Stomach (tissue), 4 donors: Measurements from ENCODE around the gene SLC25A41.

ENCODE experiments used
- CTCF ChIP-seq, 7 experiments: fragments of 450-650 bp in 4 of 7; fragments of 200-600 bp in 3 of 7; sonication (generic) in 3 of 7; IDR thresholded peaks; one replicate each; pipeline ENCODE4 v1.5.1; 2016 to 2019; ENCODE audit warnings: antibody characterized with exemption in 7 of 7, control low read depth in 2 of 7, mild to moderate bottlenecking in 1 of 7
- EP300 ChIP-seq: sonication (generic); formaldehyde crosslinking; IDR thresholded peaks from one replicate; pipeline ENCODE4 v1.6.1; 2017; ENCODE audit warnings: antibody characterized with exemption
- POLR2A ChIP-seq, 4 donors: fragments of 450-650 bp; IDR thresholded peaks; one replicate each; pipeline ENCODE4 v1.6.1; 2016; ENCODE audit warnings: antibody characterized with exemption in 4 of 4, control low read depth in 2 of 4, mild to moderate bottlenecking in 1 of 4, moderate library complexity in 1 of 4
- POLR2AphosphoS5 ChIP-seq, 3 donors: sonication (generic); formaldehyde crosslinking; IDR thresholded peaks; one replicate each; pipeline ENCODE4 v1.6.1; 2016; ENCODE audit warnings: antibody characterized with exemption in 3 of 3

DNA sequence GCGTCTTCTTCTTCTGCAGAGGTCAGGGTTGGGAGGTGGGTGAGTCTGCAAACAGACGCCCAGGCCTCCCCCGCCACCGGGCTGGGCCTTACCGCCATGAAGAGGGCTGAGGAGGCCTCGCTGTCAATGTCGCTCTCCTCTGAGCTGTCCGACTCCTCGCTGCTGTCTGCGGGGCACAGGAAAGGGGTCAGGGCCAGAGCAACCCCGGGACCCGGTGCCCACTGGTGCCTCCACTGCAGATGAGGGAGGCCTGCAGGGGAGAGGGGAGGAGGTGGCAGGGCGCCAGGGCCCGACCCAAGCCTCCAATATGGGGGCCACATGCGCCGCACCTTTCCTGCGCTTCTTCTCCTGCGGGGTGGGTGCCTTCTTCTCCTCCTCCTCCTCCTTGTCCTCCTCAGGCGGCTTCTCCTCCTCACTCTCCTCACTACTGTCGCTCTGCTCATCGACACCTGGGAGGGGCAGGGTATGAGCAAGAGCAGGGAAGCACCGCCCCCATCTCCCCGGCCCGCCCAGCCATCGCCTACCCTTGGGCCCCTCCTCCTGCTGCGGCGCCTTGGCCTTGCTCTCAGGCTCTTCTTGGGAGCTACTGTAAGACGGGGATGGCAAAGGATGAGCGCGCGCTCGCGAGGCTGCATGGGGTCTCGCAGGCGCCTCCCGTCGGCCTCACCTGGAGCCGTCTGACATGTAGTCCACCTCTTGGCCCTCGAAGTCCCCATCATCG, 52.4 kb downstream of the SLC25A41 start:
- no peak for TF ChIP-seq CTCF (IDR thresholded peaks at IDR 0.05)
- TF ChIP-seq POLR2A (IDR thresholded peaks at IDR 0.05): no peak
- TF ChIP-seq EP300: no peak
- no peak for TF ChIP-seq POLR2AphosphoS5 (IDR thresholded peaks at IDR 0.05)
